GM10266 (cell line): ENCODE data around the gene COQ8A.

ENCODE experiments used
- DNase-seq: peaks from one replicate; pipeline ENCODE4 v3.0.0; 2012; ENCODE audit errors: extremely low spot score
- CTCF ChIP-seq: IDR thresholded peaks from 2 replicates; pipeline ENCODE4 v1.5.1; 2012; ENCODE audit warnings: mild to moderate bottlenecking, low read depth; ENCODE audit not compliant: control insufficient read depth, insufficient read depth; ENCODE audit errors: missing control alignments

COQ8A gene

GRCh38 chr1:226982451-226983177 is 42.5 kb downstream of the COQ8A start:
- DNase-seq, result no peak
- no peak for TF ChIP-seq CTCF

DNA sequence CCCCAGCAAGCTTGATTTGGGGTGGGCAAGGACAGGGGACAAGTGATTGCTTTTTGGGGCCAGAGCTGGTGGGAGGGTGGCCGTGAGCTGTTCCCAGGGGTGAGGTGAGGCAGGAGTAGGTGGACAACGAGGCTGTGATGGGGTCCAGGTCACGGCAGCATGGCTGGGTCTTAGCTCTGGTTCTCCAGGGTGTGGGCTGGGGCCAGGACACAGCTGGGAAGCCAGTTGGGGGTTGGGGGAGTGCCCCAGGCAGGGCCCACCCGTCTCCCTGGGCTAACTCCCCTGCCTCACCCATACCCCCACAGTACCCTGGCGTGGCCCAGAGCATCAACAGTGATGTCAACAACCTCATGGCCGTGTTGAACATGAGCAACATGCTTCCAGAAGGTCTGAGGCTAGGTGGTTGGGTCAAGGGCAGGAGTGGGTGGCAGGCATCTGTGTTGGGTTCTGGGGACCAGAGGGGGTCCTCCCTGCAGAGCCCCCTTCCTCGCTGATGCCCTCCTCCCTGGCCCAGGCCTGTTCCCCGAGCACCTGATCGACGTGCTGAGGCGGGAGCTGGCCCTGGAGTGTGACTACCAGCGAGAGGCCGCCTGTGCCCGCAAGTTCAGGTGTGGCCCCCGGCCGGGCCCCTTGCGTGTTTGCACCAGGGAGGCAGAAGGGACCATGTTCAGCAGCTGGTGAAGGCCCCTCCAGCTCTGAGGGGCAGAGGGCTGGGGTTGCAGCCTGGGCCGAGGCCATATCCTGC is 43.3 kb downstream of the COQ8A start:
- no peak for DNase-seq
- TF ChIP-seq CTCF, result no peak

GRCh38 chr1:226983992-226984364 is 43.9 kb downstream of the COQ8A start:
- no peak for TF ChIP-seq CTCF
- no peak for DNase-seq

GRCh38 chr1:226984521-226985238 is 44.6 kb downstream of the COQ8A start:
- DNase-seq, result no peak
- TF ChIP-seq CTCF, result no peak

GRCh38 chr1:226985239-226985838 is 45.2 kb downstream of the COQ8A start:
- no peak for DNase-seq
- TF ChIP-seq CTCF, result no peak

- DNase-seq, result no peak
Measured at GRCh38 chr1:226985839-226986463, 45.9 kb downstream of the COQ8A start.

More at GRCh38 chr1:226985839-226986463, 45.9 kb downstream of the COQ8A start:
- TF ChIP-seq CTCF, result no peak
